ENCODE results near the gene DNAJB8. TPM values are rescaled to one million over a fixed set of nuclear protein-coding genes. Genes with fewer than 3 reads are reported as not detected.

Gene DNAJB8
- total and polyA plus RNA-seq, 9 of the 15 experiments (the other 6 are each of a cell fraction or from before 2014, with no cell fraction given), result not detected

DNA sequence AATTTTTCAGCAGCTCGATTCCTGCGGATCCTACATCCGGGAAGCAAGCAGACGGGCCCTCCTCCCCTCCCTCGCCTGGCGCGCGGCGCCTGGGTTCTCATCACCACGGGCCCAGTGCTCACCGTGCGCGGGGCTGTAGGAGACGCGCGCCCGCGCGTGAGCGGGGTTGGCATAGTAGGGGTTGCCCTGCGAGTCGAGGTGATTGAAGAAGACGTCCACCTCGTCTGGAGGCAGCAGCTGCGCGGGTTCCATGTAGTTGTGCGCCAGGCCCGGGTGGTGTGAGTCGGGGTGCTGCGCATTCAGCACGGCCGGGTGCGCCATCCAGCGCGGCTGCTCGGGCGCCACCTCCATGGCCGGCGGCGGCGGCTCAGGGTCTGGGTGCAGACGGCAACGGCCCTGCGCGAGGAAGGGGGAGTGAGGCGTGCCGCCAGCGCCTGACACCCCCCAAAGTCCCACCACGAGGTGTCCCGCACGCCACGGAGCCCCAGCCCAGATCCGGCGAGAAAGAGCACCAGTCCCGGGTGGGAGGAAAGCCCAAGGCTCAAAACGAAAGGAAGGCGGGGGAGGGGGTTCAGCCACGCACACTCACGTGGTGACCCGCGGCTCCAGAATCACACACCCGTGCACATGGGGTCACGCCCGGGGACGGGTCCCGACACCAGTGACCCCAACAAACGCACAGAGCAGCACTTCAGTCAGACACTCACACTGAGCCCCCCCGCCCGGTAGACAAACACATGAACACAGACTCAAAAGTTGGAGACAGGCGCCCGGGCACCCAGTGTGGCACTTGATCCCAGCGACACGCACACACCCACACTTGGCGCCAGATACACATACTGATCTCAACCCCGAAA is 20.2 kb upstream of the DNAJB8 start (continued):
- peak; percentile 46 to 69; a peak in 2 of 4 replicates for TF ChIP-seq SIN3A (IDR thresholded peaks at IDR 0.05; ENCODE audit: borderline replicate concordance in 2 of 2, control insufficient read depth in 1 of 2, low read depth in 2 of 2, low read length in 2 of 2)
- TF ChIP-seq ZNF347 (CRISPR knock-in tag; IDR thresholded peaks at IDR 0.05; ENCODE audit: low read depth), result no peak
- no peak for TF ChIP-seq SNRNP70 (optimal IDR thresholded peaks at IDR 0.05; ENCODE audit: low read depth, low read length)
- peak; percentile 70 for TF ChIP-seq POLR2G (IDR thresholded peaks at IDR 0.05; ENCODE audit: low read depth, low read length)
- TF ChIP-seq RBM22 (IDR thresholded peaks at IDR 0.05; ENCODE audit: low read depth, low read length, poor library complexity, severe bottlenecking), result peak; percentile 29
- peak; percentile 79; the same call in 1 of the 2 replicates for TF ChIP-seq KAT7 (CRISPR knock-in tag; IDR thresholded peaks at IDR 0.05; ENCODE audit: borderline replicate concordance)
- TF ChIP-seq SUPT5H (IDR thresholded peaks at IDR 0.05), result no peak
- peak; percentile 50 for TF ChIP-seq SRSF7 (optimal IDR thresholded peaks at IDR 0.05; ENCODE audit: low read depth, low read length)
- TF ChIP-seq, protein P1, sequence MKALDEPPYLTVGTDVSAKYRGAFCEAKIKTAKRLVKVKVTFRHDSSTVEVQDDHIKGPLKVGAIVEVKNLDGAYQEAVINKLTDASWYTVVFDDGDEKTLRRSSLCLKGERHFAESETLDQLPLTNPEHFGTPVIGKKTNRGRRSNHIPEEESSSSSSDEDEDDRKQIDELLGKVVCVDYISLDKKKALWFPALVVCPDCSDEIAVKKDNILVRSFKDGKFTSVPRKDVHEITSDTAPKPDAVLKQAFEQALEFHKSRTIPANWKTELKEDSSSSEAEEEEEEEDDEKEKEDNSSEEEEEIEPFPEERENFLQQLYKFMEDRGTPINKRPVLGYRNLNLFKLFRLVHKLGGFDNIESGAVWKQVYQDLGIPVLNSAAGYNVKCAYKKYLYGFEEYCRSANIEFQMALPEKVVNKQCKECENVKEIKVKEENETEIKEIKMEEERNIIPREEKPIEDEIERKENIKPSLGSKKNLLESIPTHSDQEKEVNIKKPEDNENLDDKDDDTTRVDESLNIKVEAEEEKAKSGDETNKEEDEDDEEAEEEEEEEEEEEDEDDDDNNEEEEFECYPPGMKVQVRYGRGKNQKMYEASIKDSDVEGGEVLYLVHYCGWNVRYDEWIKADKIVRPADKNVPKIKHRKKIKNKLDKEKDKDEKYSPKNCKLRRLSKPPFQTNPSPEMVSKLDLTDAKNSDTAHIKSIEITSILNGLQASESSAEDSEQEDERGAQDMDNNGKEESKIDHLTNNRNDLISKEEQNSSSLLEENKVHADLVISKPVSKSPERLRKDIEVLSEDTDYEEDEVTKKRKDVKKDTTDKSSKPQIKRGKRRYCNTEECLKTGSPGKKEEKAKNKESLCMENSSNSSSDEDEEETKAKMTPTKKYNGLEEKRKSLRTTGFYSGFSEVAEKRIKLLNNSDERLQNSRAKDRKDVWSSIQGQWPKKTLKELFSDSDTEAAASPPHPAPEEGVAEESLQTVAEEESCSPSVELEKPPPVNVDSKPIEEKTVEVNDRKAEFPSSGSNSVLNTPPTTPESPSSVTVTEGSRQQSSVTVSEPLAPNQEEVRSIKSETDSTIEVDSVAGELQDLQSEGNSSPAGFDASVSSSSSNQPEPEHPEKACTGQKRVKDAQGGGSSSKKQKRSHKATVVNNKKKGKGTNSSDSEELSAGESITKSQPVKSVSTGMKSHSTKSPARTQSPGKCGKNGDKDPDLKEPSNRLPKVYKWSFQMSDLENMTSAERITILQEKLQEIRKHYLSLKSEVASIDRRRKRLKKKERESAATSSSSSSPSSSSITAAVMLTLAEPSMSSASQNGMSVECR (CRISPR knock-in tag; IDR thresholded peaks at IDR 0.05), result peak; percentile 70
- TF ChIP-seq, protein P2, sequence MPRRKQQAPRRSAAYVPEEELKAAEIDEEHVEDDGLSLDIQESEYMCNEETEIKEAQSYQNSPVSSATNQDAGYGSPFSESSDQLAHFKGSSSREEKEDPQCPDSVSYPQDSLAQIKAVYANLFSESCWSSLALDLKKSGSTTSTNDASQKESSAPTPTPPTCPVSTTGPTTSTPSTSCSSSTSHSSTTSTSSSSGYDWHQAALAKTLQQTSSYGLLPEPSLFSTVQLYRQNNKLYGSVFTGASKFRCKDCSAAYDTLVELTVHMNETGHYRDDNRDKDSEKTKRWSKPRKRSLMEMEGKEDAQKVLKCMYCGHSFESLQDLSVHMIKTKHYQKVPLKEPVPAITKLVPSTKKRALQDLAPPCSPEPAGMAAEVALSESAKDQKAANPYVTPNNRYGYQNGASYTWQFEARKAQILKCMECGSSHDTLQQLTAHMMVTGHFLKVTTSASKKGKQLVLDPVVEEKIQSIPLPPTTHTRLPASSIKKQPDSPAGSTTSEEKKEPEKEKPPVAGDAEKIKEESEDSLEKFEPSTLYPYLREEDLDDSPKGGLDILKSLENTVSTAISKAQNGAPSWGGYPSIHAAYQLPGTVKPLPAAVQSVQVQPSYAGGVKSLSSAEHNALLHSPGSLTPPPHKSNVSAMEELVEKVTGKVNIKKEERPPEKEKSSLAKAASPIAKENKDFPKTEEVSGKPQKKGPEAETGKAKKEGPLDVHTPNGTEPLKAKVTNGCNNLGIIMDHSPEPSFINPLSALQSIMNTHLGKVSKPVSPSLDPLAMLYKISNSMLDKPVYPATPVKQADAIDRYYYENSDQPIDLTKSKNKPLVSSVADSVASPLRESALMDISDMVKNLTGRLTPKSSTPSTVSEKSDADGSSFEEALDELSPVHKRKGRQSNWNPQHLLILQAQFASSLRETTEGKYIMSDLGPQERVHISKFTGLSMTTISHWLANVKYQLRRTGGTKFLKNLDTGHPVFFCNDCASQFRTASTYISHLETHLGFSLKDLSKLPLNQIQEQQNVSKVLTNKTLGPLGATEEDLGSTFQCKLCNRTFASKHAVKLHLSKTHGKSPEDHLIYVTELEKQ (CRISPR knock-in tag; IDR thresholded peaks at IDR 0.05), result no peak
- no peak for TF ChIP-seq KDM2B (CRISPR knock-in tag; IDR thresholded peaks at IDR 0.05)
- TF ChIP-seq MXI1 (IDR thresholded peaks at IDR 0.05; ENCODE audit: low read depth, low read length), result 0 out of 2 replicates have a peak, but pooled peaks have one; percentile 35
- no peak for TF ChIP-seq PPARD (CRISPR knock-in tag; IDR thresholded peaks at IDR 0.05)
- TF ChIP-seq, protein P3, sequence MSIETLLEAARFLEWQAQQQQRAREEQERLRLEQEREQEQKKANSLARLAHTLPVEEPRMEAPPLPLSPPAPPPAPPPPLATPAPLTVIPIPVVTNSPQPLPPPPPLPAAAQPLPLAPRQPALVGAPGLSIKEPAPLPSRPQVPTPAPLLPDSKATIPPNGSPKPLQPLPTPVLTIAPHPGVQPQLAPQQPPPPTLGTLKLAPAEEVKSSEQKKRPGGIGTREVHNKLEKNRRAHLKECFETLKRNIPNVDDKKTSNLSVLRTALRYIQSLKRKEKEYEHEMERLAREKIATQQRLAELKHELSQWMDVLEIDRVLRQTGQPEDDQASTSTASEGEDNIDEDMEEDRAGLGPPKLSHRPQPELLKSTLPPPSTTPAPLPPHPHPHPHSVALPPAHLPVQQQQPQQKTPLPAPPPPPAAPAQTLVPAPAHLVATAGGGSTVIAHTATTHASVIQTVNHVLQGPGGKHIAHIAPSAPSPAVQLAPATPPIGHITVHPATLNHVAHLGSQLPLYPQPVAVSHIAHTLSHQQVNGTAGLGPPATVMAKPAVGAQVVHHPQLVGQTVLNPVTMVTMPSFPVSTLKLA (conservative IDR thresholded peaks at IDR 0.05), result peak; percentile 56 to 72

Data from K562 (cell line).